Ammon's horn (tissue), 1 donor: ENCODE data around the gene EPYC.
A peak's percentile ranks its signal among the peaks of the same experiment; 100 is the strongest.
"Not testable (repeated sequence)": the region's sequence is repeated elsewhere in the genome, so short reads cannot be mapped to it uniquely, and the experiment has no call there.

Experiments
- DNase-seq: peaks from one replicate; pipeline ENCODE4 v3.0.0-alpha.2; 2016; ENCODE audit warnings: low spot score

The EPYC gene

DNA sequence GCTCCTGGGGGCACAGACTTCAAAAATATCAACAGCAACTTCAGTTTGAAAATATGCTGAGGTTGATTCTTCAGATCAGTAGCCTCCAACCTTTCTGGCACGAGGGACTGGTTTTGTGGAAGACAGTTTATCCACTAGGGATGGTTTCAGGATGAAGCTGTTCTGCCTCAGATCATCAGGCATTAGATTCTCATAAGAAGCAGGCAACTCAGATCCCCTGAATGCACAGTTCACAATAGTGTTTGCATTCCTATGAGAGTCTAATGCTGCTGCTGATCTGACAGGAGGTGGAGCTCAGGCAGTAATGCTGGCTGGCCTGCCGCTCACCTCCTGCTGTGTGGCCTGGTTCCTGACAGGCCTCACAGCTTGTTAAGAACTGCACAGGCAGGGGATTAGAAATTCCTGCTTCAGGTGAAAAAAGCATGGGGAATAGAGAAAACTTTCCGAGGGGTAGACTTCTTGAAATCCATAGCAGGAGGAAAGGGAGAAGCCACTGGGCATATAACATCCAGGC, 12.8 kb downstream of the EPYC start:
- no peak for DNase-seq

DNA sequence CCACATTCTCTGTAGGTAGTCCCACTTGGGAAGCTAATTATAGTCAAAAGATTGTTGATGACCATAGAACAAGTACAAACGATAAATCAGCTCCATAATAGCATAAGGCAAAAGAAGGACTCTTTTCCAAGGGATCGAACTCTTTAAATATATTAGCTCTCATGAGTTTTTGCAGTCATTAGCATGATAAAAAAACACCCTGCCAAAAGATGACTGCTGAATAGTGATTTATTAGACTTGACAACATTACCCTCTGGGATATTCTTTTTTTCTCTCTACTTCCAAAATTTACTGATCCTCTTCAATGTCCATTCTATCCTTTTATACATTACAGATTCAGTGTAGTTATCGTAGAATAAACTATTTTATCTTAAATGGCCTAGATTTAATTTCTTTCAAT, 14.2 kb downstream of the EPYC start:
- no peak for DNase-seq

DNA sequence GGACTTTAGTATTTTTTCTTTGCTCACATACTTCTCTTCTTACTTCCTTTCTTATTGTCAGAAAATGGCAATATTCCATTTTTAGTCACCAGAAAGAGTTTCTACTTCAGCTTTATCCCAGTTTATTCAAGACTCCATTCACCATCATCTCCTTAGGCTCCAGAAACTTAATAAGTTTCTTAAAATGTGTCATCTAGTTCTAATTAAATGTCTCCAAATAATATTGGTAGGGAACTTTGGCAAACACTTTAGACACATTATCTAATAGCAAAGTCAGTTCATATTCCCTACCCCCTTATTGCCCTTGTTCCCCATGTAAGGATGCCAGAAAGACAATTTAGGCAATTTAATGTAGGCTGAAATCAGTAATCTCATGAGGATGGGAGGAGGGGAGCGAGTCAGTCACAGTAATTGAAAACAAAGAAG, 15.1 kb downstream of the EPYC start:
- no peak for DNase-seq

DNA sequence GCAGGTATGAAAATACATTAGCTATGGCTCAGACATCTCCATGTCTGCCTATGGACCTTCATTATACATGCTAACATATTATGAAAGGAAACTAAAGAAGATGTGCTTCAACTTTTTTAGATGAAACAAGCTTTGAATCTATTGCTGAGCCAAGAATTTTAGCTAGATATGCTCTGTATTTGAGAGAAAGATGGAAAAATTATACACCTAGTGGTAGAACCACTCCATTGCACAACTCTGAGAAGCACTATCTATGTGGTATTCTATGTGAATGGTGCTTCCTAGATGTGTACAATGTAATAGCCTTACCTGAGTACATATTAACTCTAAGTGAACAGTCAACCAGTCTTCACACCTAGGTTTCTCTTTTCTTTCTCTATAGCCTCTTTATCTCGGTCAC, 17.3 kb downstream of the EPYC start:
- no peak for DNase-seq

DNA sequence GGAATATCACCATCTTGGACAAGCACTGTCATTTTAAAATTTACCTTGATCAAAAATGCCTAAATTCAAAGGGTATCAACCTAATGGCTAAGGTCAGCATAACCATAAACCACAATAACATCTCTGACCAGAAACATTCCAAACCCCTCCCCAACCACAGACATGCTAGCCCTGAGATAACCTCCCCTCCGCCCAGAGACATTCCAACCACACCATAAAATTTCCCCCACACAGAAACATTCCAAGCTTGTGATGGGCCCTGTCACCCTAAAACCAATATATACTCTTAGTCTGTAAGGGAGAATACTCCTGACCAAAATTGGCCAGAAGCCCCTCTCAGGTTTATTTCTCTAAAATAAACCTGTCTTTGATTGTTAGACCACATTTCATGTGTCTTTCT, 17.7 kb downstream of the EPYC start:
- no peak for DNase-seq

DNA sequence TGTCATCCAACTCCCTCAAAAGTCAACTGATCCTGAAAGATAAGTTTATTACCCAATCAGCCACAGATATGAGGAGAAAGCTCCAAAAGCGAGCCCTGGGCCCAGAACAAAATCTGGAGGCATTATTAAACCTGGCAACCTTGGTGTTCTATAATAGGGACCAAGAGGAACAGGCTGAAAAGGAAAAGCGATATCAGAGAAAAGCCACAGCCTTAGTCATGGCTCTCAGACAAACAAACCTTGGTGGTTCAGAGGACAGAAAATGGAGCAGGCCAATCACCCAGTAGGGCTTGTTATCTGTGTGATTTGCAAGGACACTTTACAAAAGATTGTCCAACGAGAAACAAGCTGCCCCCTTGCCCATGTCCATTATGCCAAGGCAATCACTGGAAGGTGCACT, 19.4 kb downstream of the EPYC start:
- DNase-seq, result not testable (repeated sequence)

DNA sequence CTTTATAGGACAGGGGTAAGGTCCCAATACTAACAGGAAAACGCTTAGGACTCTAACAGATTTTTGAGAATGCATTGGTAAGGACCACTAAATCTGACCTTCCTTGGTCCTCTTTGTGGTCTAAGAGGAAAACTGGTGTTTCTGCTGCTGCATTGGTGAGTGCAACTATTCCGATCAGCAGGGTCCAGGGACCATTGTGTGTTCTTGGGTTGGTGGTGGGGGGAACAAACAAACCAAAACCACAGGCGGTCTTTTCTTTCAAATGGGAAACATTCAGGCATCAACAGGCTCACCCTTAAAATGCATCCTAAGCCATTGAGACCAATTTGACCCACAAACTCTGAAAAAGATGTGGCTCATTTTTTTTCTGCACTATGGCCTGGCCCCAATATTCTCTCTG, 20.7 kb downstream of the EPYC start:
- DNase-seq, result no peak

DNA sequence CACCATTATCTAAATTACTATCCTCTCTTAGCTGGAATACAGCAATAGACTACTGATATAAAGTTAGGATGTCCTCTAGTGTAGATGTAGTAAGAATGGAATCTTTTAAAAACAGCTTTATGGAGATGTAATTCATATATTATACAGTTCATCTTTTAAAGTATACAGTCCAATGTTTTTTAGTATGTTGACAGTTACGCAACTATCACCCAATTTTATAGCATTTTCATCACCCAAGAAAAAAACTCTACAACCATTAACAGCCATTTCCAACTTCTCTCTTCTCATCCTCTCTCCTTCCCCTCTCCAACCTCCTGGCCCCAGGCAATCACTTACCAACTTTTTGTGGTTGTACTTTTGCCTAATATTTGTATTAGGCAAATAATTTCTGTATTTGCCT, 22.6 kb downstream of the EPYC start:
- no peak for DNase-seq

DNA sequence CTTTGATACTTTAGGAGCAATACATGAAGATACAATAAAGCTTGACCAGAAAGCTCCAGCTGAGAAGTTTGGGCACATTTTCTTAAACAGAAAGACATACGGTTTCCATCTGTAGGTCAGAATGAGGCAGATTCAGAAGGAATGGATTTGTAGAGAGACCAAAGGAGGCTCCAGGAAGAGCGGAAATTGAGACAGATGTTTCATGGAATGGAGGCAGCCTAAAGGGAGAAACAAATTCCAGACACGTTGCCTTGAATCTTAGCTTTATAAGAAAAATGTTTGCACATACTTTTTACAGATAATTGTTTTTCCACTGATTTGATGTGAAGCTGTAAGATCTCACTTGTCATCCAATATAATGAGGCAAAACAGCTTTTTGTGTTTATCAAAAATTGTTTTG, 24.8 kb downstream of the EPYC start:
- DNase-seq, result no peak

DNA sequence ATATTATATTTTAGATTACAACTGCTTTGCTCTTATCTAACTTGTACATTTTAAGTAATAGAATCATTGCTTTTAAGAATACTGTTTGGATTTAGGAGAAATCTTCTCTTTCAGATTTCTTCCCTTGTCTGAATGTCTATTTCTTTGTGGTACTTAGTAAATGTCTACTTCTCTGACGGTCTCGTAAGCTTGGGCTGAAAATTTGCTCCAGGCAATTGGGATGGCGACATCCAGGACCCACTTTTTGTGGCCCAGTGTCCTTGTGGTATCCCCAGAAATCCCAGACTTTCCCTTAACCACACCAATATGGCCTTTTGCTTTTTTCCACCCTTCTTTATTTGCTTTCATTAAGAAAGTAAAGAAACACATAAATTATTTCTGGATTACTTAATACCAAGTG, 25.8 kb downstream of the EPYC start:
- no peak for DNase-seq

DNA sequence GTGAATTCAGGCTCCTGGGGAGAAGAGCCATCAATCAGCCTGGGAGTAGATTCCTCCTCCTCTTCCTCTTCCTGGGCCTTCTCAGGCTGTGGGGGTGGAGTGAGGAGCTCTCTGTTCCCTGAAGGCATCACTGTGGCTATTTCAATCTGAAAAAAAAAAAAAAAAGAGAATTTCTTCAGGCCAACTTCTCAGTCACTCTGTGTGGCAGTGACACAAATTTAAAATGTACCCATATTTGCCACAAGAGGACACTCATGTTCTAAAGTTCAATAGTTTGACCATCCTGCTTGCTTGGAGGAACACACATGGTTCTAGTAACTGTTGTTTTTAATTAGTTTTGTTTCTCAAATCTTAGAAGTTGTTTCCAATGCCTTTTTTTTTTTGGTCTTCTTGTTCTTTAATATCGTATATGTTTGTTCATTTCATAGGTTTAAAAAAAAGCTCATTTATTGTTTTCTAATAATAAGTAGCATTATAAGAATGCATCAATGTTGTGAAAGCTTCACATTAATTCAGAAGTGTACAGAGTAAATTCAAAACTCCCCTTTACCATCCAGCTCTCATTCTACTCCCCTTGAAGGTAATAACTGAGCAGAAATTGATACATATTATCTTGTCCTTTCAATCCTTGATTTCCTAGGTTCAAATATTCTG, 26.5 kb downstream of the EPYC start:
- DNase-seq, result peak; percentile 54

DNA sequence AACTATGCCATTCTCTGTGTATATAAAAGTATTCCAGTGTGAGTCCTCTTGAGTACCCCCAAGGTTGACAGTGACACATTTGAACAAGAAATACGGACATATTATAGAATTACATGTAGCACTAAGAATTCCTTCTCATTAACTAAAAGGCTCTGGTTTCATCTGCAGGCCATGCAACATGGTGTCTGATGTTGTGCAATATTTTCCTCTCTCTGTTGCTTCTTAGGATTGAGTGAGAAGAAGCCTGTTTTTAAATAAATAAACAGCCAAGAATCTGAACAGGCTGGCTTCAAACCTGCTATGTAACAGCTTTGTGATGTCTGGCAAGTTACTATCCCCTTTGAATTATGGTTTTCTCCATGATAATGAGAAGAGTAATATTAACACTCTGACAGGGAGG, 27.5 kb downstream of the EPYC start:
- no peak for DNase-seq

DNA sequence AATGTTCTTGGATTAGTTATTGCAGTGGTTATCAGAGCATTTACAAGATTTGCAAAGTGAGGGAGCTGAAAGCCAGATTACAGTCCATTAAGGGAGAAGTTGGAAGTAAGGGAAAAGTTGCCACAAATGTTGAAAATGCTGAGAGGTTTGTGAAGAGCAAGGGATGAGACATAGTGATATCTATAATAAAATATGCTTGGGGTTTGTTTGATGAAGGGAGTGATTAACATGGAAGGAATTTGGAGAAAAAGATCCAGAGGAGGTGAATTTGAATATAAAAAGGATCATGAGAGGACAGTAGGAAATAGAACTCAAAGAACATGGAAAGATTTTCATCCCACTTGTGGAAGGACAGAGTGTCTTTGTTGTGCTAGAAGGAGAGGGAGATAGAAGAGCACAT, 30.5 kb downstream of the EPYC start:
- DNase-seq, result no peak

DNA sequence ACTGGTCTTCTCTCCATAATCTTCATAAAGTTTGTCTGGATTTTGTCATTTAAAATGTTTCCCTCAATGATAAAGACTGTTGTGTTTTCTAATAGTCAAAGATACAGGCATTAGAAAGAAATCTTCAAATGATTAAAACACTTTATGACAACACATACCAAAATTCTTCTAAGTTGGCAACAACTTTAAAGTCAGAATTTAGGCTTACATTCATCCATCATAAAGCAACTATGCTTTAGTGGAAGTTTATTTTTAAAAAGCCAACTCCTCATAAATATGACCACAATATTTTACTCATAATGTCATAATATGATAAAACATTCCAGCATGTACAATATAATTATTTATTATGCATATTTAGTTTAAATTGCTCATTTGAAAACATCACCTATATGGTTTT, 32.5 kb downstream of the EPYC start:
- no peak for DNase-seq

DNA sequence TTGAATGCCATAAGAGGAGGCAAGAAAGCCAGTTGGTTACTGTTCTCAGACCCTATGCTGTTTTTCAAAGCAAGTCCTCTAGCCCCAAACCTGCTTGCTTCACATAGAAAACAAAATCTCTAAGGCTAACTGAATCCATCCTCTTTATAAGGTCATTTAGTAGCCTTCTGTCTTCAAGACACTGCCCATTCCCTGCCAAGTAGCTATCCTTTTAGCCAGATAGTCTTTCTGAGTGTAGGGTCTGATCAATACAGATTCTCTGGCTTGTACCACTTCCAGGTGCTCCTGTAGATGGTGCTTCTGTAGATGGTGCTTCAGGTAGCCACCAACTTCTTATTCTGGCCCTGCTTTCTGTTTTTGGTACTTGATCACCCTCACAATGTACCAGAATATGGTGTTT, 33.9 kb downstream of the EPYC start:
- DNase-seq, result no peak

DNA sequence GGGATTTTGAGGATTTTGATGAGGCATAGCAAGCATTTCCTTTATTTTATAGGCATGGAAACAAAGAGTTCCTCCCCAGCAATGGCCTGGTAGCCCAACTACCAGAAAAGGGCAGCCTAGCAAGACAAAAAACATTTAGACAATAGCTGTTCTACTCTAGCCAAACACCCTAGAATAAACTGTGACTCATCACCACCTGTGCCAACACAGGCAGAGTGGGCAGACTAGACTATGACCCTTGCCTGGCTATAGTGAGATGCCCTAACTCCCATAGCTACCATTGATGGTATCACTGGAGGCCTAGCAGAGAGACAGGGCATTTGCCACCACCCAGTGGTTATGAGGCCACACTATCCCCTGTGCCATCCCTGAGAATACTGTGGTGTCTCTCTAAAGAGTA, 34.3 kb downstream of the EPYC start:
- DNase-seq, result no peak

DNA sequence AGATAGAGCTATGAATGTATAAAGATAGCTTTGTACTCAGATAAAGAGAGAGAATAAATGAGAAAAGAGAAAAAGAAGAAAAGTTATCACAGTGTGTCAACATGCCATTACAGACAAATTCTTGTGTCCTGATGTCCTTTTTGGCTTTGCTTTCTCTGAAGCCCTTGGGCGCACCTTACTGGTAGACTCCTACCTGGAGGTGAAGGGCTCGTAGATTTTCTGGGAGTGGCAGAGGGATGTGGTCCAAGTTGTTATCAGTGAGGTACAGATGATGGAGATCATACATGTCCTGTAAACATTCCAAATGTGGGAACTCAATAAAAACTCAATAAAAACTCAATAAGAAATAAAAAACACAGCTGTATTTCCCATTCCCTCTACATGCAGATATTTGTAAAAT, 34.9 kb downstream of the EPYC start:
- no peak for DNase-seq

DNA sequence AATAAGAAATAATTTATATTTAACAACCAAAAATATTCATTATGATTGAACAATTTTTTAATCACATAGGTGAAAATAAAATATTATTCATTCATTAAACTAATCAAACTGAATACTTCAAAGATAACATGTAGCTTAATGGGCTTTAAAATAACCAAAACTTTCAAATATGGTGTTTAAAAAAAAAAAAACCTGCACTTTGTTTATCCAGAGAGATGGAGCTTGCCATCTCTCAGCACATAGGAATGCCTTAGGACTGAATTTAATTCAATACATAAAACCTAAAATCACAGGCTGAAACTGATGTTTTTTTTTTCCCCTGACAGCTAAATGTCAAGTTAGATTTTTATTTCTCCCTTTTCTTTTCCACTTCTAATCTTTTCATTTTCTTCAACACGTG, 35.4 kb downstream of the EPYC start:
- DNase-seq, result no peak

DNA sequence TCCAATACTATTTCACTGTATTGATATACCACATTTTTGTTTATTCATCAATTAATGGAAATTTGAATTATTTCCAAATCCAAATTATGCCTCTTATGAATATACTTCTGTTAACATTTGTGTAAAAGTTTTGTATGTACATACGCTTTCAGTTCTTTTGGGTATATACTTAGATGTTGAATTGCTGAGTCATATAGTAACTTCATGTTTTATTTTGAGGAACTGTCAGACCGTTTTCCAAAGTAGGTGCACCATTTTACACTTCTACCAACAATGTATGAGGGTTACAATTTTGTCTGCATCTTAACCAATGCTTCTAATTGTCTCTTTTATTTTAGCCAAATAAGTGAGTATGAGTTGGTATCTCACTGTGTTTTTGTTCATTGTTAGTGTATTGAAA, 39.6 kb downstream of the EPYC start:
- no peak for DNase-seq

DNA sequence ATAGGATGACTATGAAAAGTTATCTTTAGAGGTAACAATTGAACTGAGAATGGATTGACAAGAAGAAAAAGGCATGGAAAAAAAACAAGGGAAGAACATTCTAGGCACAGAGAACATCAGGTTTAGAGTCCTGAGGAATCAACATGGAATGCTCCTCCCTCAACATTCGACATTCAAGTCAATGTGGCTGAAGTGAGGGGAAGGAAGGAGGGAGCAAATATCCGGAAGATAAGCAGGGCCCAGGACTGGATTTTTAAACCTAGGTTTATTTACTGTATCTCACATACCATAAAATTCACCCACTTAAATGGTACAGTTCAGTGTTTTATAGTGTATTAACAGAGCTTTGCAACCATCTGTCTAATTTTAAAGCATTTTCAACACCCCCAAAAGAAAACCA, 40.2 kb downstream of the EPYC start:
- no peak for DNase-seq

DNA sequence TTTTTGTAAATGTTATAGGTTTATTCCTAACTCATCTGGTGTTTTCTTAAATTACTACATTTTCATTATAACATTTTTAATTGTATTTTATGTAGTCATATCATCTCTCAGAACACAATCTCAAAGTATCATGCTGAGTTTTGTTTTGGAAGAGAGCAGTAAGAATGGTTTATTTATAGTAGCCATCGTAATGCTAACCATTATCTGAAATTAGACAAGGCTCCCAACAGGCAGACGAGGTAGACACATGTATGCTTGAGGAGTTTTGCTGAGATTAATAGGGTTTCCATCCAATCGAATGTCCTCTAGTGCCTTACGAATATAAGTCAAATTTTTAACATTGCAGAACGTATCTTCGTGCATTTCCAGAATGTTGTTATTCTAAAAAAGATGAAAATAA, 40.8 kb downstream of the EPYC start:
- no peak for DNase-seq

DNA sequence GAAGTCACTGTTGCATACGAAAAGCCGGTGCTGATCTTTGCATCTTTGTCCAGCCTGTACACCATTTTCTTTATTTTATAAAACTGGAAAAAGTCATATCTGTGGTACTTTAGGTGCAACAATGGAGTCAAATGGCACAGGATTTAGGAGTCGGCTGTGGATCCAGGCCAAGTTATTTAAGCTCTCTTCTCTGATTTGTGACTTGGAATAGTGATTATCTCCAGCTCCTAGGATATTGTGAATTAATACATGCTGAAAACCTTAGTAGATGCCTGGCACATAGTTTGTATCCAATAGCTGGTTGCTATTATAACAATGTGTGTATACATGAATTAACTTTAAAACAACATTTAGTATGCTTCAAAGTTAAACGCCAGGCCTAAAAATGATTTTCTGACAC, 43.6 kb downstream of the EPYC start:
- no peak for DNase-seq

DNA sequence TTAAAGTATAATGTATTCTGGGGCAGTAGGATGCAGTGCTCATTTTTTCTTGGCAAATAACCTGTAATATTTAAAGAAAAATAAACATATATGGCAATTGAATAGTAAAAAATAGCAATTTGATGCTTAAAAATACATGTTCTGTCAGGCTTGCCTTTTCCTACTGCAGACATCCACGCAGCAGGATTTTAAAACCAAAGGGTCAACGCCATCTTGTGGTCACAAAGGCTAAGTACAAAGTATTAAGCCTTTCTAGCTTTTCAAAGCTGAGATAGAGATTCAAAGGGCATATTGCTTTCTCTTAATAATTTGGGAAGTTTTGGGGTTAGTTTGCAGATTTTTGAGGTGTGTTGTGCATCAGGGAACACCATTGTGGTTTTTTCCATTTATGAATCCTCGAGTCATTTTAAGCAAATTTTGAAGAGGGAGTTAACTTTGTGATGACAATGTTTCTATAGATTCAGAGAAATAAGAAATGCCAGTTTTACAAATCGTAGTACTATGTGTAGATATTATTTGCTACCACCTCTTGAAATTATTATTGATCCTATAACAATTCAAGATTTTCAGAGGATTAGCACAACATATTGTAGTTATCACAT, 45.1 kb downstream of the EPYC start:
- DNase-seq, result peak; percentile 76

DNA sequence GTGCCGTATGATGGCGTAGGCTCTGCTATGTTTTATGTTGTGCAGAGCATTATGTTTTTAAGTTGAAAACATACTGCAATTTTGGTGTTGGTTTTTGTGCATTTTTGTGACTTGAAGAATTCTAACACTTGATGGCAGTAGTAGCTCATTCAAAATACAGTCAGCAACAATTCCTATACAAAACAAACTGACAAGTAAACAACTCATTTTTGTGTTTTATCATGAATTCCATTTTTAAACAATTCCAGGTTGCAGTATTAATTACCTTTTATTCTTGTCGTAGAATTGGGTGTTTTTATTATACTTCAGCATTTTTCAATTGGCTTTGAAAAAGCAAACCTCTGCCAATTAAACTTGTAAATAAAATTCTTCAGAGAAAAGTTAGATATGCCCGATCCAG, 45.7 kb downstream of the EPYC start:
- DNase-seq, result no peak
